ENCODE data around the gene RBM38.
"Not testable (repeated sequence)": the region's sequence is repeated elsewhere in the genome, so short reads cannot be mapped to it uniquely, and the experiment has no call there.

Gene RBM38

DNA sequence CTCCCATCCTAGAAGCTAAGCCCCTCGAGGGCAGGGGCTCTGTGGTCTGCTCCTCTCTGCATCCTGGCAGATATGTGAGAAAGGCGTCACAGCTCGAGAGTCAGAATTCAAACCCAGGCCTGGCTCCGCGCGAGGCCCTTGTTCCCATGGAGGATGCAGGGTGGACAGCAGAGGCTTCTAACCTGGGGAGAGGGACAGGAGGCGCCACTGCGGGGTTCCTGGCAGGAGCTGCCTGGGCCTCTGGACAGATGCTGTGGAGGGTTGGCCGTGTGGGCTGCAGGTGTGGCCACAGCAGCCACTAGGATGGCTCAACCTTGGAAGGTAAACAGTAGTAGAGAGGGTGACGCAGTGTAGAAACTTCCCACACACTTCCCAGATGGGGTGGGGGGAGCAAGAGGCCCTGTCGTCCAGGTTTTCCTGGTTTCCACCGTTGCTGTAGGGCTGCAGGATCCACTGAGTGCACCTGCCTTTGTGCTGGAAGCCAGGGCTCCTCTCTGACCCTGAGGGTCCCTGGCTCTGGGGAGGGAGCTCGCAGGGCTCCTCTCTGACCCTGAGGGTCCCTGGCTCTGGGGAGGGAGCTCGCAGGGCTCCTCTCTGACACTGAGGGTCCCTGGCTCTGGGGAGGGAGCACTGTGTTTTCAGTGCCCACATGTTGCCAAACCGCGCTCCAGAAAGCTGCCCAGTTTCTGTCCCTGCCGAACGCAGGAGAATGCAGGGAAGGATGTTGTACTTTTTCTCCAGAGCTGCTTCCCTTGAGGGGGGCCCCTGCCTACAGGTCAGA is 14.2 kb downstream of the RBM38 start:
- DNase-seq = no peak

DNA sequence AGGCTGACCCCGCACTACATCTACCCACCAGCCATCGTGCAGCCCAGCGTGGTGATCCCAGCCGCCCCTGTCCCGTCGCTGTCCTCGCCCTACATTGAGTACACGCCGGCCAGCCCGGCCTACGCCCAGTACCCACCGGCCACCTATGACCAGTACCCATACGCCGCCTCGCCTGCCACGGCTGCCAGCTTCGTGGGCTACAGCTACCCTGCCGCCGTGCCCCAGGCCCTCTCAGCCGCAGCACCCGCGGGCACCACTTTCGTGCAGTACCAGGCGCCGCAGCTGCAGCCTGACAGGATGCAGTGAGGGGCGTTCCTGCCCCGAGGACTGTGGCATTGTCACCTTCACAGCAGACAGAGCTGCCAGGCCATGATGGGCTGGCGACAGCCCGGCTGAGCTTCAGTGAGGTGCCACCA is 16.4 kb downstream of the RBM38 start:
- no peak for DNase-seq

DNA sequence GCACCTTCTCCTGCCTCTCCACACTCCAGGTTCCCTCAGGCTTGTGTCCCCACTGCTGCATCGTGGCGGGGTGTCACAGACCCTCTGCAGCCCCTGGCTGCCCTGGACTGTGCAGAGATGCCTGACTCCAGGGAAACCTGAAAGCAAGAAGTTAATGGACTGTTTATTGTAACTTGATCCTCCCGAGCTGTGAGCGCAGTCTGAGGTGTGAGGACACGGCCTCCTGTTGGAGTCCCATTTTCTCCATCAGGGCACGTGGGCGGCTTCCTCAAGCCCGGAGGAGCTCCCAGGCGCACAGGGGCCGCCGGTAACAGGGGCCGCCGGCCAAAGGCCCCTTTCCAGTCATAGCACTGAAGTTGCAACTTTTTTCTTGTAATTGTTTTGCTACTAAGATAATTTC is 16.9 kb downstream of the RBM38 start:
- no peak for DNase-seq

DNA sequence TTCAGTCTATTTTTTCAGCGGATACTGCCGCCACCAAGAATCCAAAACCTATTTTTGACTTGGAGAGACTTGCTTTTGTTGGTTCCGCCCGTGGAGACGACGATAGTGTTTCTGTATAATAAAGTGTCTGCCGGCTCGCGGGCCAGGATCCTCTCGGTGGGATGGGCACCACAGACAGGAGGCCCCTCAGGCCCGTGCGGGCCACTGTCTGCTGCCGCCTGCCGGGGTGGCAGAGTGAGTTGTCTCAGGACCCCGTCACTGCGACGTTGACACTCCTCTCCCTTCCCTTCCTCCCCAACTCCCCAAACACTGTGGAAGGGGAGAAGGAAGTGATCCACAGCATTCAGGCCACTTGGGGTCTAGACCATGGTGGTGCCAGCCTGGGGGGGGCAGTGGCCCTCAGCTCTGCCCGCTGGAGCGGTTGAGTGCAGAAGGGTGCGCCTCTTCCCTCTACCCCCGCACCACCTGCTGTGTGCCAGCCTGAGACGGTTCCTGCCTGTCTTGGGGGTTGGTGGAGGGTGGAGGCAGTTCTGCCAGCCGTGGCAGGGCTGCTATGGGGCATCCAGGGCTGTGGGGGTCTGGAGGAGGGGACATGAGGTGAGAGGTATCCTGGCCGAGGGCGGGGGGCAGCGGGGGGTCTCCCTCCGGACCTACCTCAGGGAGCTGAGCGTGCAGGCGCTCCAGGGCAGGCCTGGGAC is 17.5 kb downstream of the RBM38 start:
- DNase-seq = no peak

DNA sequence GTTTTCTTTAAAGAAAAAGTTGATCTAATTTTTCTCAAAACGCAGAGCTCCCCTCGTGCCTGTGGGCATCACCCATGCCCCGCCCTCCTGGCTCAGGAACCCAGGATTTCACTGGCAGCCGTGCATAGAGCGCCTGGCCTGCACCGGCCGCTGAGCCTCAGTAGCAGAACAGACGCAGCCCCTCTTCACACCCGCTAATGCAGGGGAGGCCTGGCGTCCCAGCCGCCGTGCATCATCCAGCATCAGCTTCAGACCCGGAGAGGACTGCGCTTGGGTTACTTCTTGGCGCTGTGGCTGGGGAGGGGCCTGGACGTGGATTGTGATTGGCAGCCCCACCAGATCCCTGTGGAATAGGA is 18.1 kb downstream of the RBM38 start:
- DNase-seq = no peak

DNA sequence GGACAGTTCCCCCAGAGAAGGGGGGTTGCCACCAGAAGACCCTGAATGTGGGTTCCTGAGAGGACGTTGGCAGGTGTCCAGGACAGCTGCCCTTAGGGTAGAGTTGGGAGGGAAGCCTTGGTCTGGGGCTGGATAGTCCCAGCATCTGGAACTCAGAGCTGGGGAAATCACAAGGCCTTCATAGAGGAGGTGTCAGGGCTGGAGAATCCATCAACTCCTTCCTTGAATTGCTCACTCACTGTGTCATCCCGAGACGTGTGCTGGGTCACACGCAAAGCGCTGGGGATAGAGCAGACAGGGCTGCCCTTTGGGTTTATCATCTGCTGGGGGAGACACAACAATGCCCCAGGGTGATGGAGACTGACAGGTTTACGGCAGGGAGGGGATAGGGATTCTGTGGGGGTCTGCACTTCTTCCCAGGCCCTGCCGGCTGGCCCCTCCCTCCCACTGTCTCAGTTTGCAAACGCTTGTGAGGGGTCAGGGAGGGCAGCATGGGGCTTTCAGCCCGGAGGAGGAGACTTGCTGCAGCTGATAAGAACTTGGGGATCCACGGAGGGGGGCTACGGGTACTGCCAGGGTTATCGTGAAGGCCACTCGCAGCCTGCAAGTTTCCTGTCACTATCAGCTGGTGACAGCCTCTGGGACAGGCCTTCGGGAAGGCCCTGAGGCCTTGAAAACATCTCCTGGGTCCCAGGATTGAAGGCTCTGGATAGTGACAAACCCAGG is 18.6 kb downstream of the RBM38 start:
- no peak for DNase-seq

DNA sequence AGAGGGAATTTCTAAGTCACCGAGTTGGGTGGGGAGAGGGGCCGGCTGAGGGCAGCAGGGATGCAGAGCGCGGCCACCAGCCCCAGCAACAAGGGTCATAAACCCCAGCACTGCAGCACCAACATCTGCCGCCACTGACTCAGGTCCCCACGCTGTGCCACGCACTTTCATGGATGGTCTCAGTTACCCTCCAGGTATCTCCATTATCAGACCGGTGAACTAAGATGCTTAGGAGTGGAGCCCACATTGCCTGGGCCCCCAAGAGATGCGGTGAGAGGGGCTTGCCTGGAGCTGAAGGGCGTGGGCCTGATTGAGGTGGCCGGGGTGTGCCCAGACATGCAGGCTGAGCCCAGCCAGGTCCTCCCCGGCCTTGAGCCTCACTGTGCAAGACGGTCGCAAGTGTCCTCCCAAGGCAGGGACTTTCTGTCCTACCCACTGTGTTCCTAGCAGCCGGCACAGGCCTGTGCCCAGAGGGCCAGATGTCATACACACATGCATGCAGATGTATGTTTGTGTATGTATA is 19.3 kb downstream of the RBM38 start:
- no peak for DNase-seq

DNA sequence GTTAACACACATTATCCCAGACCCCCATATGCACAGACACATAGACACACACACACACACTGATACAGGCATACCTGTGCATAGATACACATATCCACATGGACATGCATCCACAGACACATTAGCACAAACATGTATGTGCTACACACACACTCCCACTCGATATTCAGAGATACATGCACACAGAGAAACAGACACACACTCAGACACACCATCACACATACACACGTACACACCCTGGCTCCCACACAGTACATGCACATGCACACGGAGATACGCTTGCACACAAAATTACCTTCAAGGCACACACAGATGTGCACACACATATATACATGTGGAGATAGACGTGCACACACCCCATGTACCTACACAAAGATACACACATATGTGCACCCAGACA is 19.7 kb downstream of the RBM38 start:
- no peak for DNase-seq

DNA sequence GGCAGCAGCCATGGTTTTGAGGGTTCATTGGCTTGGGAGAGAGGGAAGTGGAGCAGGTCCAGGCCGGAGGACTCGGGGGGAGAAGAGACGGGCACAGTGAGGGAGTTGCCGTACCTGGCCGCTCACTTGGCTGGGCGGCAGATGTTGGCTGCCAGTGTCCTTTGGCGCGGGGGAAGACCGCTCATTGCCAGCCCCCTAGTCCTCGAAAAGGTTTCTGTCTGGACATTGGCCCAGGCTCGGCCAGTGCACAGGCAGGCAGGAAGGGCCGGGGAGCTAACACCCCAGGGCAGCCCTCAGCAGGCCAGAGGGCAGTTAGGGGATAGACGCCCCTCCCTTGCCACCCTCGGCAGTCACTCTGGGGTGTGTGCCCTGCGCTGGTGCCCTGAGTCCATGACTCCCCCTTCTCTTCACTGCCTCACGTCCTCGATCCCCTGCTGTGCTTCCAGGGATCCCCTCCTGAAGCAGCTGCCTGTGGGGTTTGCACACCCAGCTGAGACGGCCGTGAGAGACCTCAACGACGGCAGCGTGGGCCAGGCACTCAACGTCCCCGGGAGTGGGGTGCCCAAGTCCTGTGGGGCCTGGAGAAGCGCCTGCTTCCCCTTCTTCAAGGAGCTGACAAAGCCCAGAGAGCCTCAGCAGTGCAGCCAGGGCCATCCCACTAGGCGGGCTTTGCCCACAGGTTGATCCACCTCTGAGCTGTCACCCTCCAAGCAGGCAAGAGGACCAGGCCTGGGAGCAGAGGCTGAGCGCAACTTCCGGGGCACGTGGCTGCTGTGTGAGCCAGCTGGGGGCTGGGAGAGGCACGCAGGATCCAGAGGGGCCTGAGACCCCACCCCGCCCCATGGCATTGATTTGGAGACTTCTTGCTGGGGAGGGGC is 20.4 kb downstream of the RBM38 start:
- DNase-seq = no peak

DNA sequence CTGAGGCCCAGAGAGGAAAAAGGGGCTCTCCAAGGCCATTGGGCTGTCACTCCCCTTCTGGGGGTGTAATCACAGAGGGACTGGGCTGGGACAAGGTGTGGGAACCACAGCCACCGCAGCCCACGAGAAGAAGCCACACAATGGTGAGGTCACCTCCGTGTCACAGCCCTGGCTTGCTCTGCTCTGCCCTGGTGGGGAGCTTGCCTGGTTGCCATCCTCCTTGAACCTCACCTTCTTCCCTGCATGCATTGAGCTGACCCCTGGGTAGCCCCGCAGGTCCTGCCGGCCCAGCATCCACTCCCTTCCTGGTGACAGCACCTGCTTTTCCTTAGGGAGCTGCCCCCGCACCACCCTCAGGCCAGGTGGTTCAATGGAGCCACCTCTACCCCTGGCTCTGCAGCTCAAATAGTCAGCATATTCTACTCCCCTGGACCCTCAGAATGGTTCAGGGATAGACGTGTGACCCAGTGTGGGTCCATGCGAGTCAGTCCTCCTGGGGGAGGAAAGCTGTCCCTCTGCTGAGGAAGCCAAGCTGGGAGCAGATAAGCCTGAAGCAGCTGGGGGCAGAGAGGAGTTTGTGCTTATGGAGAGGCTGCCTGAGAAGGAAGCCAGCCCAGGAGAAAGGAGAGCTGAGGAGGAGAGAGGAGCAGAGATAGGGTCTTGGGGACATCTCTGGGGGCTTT is 21.3 kb downstream of the RBM38 start:
- no peak for DNase-seq

DNA sequence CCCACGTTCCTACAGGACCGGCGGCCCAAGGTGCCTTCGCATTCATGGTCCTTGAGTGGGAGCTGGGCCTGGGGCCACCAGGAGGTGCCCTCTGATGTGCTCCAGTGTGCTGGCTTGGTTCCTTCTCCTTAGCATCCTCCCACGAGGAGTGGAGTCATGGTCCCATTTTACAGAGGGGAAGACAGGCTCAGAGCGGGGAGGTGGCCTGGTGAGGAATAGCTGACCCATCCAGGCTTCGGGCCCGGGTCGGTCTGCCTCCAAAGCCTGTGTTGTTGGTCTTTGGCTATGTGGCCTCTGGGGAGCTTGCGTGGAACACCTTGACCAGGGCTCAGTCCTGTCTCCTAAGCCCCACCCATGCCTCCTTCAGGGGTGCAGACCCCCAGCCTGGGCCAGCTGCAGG is 22.8 kb downstream of the RBM38 start:
- no peak for DNase-seq

DNA sequence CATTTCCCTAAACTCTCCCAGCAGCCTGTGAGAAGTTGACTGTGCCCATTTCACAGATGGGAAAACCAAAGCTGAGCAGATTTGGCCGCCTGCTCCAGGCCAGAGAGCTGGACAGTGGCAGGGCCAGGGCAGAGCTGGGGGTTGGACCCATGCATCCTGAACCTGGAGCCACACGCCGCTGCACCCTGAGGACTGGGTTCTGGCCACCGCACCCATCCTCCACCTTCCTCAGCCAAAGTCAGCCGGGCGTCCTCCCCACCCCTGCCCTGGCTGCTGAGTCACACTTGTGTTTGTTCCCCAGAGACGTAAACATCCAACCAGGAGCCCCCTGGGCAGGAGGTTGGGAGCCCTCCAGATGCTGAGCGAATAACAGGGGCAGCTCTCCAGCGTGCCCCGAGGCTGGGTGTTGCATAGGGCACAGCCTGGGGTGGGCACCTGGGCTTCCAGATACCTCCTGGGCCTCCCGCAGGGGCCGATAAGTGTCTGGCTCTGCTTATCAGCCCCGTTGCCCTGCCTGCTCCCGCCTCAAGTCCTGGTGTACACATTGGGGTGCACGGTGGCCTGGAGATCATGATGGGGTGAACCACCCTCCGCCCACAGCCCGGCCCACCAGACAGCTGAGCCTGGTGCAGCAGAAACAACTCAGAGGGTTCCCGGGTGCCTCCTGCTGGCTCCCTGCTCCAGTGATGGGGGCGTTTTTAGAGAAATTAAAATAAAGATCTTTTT is 23.8 kb downstream of the RBM38 start:
- no peak for DNase-seq

DNA sequence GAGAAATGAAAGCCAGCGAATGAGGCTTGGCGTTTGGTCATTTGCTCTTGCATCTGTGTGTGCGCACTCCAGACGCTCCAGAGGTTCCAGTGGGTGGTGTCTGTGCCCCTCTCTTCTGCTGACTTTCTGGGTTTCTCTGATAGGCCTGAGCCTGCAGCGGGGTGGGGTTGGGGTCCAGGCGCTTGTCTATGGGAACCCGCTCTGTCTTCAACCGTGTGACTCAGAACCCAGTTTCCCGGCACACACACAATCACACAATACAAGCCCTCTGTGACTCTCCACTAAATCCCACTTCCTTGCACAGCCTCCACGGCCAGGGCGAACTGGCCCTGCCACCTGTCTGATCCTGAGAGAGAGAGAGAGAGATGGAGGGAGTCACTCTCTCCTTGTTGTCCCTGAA is 24.6 kb downstream of the RBM38 start:
- no peak for DNase-seq

DNA sequence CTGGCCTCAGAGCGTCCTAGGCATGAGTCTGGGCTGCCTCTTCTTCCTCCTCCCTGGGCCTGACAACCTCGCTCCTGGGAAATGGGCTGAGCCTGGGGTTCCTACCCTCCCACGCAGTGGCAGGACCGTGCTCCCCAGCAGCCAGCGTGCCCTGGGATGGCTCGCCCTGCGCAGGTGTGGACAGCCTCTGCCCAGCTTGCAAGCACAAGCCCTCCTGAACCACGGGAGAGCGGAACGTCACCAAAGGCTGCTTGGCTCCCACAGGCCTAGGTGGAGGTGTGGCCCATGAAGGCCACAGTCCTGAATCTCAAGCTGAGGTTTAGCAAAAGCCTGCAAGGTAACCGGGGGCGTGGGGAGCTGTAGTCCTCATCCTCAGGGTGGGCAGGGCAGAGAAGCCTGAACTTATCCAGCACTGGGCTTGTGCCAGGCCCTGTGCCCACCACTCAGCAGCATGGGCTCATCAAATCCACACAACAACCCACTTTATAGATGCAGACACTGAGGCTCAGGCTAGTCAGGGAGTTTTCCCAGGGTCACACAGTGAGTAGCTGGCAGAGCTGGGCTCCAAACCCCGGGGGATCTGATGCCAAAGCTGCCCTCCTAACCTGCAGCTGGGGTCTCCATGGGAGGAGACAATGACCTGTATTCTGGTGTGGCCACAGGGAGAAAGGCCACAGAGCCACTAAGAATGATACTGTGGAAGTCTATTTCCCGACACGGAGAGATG is 25.3 kb downstream of the RBM38 start:
- DNase-seq = no peak

DNA sequence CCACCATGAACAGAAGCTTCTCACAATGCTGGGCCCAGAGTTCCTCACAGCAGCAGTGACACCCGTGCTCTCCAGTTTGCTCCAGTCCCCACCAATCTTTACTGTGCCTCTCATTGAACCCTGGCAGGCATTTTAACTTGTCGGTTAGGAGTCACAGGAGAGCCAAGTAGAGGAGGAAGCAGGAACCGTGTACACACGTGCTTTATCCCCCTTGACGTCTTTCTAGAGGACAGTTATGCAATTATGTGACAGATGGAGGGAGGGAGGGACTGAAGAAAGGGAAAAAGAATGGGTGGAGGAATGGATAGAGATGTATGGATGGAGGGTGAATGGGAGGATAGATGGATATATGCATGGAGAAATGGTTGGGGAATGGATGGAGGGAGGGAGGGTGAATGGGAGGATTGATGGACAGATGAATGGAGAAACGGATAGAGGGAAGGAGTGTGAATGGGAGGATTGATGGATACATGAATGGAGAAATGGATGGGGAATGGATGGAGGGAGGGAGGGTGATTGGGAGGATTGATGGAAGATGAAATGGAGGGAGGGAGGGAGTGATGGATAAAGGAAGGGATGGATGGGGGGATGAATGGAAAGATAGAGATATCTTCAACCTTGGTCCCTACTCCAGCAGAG is 26.0 kb downstream of the RBM38 start:
- DNase-seq = no peak

DNA sequence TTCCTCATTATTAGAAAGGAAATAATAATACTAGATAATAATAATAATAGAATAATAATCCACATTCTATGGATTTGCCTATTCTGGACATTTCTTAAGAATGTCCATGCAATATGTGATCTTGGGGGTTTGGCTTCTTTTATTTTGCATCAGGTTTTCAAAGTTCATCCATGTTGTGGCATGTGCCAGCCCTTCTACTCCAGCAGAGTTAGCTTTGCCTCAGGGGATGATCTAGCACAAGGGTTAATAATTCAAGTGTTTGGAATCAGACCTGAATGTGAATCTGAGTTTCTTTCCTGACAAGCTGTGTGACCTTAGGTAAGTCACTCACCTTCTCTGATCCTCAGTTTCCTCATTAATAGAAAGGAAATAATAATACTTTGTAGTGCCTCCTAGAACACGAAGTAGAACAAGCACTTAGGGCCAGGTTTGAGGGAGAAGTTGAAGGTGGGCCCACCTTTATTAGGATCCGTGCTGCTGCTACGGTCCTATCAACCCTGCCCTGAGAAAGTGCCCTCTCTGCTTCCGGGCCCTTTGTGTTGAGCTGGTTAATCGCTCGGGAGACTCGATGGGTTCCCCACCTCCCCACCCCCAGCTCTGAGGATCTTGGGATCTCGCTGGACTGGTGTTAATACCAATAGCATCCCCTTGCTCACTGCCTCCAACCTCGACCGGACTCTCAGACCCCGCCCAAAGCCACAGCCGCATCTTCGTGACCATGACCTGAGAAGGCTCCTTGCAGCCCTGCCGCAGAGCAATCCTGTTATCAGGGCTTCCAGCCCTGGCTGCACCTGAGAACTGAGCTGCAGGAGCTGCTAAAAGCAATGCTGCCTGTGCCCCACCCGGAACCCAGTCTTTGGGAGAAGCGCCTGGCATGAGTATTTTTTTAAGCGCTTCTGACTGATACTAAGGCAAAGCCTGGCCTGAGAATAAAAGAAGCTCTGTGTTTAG is 26.9 kb downstream of the RBM38 start:
- DNase-seq = no peak

DNA sequence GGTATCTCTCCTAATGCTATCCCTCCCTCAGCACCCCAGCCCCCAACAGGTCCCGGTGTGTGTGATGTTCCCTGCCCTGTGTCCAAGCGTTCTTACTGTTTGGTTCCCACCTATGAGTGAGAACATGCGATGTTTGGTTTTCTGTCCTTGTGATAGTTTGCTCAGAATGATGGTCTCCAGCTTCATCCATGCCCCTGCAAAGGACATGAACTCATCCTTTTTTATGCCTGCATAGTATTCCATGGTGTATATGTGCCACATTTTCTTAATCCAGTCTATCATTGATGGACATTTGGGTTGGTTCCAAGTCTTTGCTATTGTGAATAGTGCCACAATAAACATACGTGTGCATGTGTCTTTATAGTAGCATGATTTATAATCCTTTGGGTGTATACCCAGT is 28.3 kb downstream of the RBM38 start:
- not testable (repeated sequence) for DNase-seq

DNA sequence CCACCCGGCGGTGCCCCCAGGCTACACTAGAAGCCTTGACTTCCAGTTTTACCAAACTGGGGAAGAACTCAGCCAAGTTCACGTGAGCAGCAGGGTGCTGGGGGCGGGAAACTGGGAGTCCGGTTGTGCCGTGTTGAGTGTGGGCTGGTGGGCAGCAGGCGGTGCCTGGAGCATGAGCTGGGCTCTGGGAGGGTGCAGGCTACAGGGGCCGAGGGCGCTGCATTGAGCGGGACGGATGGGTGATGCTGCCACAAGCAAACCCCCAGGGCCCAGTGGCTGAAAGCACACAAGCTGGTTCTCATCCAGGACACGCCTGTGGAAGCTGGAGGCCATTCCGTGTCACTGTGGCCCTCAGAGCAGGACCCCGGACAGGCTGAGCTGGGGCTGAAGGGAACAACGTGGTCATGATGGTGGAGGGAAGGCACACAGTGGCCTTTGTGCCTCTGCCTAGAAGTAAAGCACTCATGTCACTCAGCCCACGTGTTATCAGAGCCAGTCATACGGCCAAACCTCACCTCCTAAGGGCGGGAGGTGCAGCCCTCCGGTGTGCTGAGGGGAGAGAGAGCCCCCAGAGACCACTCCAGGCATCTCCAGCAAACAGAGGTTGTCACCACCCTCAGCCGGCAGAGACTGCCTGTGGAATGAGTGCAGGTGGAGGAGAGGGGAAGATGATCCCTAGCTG is 29.5 kb downstream of the RBM38 start:
- no peak for DNase-seq
